GM12874 (cell line): ENCODE results near the gene DOCK10.

ENCODE experiments used
- TF ChIP-seq, protein P1 (sequence below): IDR thresholded peaks from 2 replicates; pipeline ENCODE4 v1.5.1; 2011; ENCODE audit warnings: low read depth, mild to moderate bottlenecking, control low read depth, low read length, moderate library complexity; ENCODE audit not compliant: insufficient read depth

DOCK10 gene

DNA sequence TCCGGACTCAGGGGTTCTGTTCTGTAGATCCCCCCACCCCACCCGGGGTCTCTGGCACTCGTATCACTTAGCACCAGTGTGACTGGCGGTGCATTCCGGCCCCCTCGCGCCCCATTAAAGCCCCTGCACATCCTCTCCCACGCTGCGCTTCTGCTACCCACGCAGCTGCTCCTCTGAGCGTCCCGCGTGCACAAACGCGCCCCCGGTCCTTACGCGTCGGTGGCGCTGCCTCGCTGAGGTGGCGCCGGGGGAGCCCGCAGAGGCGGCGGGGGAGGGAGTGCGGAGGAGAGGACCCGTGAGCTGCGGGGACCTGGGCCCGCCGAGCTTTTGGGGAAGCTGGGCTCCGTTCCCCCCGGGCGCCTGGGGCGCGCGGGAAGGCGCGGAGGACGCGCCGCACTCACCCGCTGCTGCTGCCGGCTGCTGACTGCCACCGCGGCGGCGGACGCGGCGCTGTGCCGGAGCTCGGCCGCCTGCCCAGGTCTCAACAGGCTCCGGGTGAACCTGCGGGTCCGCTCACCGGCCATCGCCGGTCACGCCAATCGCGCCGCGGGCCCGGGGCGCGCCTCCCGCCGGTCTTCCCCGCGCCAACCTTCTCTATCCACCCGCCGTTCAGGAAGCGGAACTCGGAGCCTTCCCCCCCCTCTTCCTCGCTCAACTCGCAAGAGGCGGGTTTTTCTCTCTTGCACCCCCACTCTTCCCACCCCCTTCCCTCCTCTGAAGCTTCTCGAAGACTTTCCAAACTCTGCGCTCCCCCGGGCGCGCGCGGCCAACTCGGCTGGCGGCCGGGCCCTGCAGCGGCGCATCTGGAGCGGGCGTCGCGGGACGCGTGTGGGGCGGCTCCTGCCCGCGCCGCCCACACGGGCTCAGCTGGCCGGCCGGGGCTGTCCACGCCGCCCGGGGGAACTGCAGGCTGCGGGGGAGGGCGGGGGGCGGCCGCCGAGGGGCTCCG, at the start of gene DOCK10:
DOCK10 (minus strand) TSS at position 618 of the 949 bp plus-strand sequence; CDS start at position 524, 94 bp downstream.
- TF ChIP-seq, protein P1, sequence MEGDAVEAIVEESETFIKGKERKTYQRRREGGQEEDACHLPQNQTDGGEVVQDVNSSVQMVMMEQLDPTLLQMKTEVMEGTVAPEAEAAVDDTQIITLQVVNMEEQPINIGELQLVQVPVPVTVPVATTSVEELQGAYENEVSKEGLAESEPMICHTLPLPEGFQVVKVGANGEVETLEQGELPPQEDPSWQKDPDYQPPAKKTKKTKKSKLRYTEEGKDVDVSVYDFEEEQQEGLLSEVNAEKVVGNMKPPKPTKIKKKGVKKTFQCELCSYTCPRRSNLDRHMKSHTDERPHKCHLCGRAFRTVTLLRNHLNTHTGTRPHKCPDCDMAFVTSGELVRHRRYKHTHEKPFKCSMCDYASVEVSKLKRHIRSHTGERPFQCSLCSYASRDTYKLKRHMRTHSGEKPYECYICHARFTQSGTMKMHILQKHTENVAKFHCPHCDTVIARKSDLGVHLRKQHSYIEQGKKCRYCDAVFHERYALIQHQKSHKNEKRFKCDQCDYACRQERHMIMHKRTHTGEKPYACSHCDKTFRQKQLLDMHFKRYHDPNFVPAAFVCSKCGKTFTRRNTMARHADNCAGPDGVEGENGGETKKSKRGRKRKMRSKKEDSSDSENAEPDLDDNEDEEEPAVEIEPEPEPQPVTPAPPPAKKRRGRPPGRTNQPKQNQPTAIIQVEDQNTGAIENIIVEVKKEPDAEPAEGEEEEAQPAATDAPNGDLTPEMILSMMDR, result 0 out of 2 replicates have a peak, but pooled peaks have one; percentile 15

DNA sequence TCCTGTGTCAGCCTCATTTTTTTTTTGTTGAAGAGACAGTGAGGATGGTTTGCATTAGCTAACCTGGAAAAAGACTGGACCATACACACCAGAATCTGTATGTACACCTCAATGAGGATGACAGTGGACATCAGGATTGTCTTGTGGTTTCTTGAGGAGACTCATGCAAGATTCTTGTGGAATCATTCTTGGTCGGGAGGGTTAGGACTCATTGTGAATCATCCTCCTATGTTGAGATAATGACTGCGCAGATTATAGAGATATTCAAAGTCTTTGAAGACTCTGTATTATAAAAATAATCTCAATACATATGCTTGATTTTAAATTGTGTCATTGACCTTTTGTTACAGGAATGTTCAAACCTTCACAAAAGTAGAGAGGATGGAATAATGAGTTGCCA, 49.1 kb upstream of the DOCK10 start:
- TF ChIP-seq, protein P1, result no peak

DNA sequence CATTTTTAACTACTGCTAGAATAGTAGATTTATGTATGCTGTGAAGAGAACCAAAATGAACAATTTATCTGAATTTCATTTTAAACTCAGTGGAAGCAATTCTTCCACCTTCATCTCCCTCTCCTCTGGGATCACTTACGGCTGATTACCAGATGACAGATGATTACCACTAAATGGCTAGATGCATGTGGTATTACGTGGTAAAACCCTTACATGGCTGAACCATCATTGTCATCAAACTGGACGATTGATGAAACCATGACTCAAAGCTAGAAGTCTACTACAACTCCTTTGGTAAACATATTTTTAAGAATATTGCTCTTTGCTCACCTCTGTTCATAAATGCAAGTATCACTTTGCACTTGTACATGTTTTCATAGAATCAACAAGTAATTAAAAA, 48.5 kb upstream of the DOCK10 start:
- TF ChIP-seq, protein P1, result no peak

DNA sequence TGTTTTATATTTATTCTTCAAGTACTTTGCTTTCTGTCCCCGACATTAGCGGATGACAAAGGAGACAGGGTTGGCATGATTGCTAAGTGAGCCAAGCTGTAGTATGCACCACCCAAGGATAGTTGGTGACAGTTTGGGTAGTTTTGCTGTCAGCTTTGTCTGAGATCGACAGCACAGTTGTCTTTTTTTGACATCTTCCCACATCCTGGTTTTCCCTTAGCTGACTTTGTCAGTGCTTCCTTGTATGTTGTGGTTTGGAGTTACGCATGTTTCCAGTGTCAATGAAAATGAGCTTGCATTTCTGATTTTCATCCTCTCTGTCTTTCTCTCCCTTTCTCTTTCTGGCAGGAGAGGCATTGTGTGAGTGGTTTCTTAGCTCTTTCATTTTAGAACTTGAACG, 44.6 kb upstream of the DOCK10 start:
- TF ChIP-seq, protein P1, result no peak

DNA sequence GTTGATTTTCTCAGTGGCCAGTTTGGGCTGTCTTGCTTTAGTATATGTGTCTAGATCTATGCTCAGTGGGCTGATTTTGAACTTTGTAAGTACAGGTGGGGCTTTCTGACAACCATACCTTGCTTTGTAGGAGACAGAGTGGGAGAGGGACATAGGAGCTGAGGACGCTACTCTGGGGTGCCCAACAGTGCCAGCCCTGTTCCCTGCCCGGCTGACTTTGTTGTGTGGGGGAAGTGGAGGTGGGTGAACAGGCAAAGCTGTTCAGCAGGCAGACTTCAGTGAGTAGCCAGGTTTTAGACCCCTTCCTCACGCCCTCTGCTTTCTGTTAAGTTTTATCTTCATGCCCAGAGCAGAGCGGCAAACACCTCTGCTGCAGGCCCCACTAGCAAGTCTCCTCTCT, 44.2 kb upstream of the DOCK10 start:
- TF ChIP-seq, protein P1, result no peak

DNA sequence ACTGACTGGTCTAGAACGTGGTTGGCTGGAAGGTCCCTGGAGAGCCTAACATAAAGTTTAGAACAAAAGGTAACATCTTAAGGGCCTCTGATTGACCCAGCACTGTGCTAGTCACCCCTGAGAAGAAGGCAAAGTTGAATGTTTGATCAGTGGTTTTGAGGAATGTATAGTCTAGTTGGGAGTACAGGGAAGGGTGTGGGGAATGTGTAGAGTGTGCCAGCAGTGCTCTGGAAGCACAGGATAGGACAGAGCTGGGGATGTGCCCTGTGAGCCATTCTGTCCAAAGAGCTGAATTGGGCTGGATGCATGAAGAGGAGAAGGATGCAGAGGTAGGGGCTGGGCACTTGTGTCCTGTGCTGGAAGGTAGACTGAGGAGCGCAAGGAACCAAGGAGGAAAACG, 41.0 kb upstream of the DOCK10 start:
- TF ChIP-seq, protein P1, result no peak

DNA sequence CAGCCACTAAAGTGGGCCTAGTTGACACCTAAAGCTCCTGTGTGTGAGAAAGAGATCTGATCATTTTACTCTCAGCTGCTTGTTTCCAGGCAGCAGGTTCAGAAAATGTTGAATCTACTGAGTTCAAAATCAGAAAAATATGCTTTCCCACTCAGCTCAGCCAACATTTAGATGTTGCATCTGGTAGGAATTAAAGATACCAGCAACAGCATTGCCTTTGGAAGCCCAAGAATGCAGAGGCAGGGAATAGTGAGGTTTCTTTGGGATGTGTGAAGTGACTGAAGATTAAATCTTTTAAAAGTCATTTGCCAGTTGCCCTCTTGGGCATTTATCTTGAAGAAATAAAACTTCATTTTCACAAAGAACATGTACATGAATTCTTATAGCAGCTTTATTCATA, 33.9 kb upstream of the DOCK10 start:
- TF ChIP-seq, protein P1, result no peak
